ENCODE measurements around the gene IFIH1. TPM values are rescaled to one million over a fixed set of nuclear protein-coding genes. Genes with fewer than 3 reads are reported as not detected.

The IFIH1 gene
- total and polyA plus RNA-seq, 2 of the 8 experiments (the other 6 are each of a cell fraction or from before 2014, with no cell fraction given): 0.32 to 2.0 TPM

- Histone ChIP-seq H3K4me3 (ENCODE audit: extremely low read depth in 1 of 4, insufficient read depth in 2 of 4, low read depth in 3 of 4, low read length in 4 of 4) (no peak overlapping the region), H3K9ac (replicated peaks in 1 of 4; ENCODE audit: extremely low read depth in 1 of 4, low read depth in 3 of 4, low read length in 3 of 4) (no peak overlapping the region), H3K23ac (ENCODE audit: insufficient read length) (no peak overlapping the region), H3K23me2 (ENCODE audit: low read depth, low read length) (no peaks in the 10 kb centered on the region), H3K79me1 (ENCODE audit: low read depth, low read length) (no peaks in the 10 kb centered on the region), H4K20me1 (replicated peaks in 1 of 2; ENCODE audit: control insufficient read depth in 1 of 2, insufficient read depth in 2 of 2, low read length in 2 of 2) (no peaks in the 10 kb centered on the region), H3K18ac (ENCODE audit: extremely low read depth, low read length) (no peak overlapping the region), H3K79me2 (ENCODE audit: control insufficient read depth in 1 of 2, insufficient read depth in 2 of 2, low read length in 2 of 2) (no peaks in the 10 kb centered on the region), H2AK5ac (ENCODE audit: low read depth, low read length) (no peak overlapping the region), H3K4me2 (ENCODE audit: insufficient read depth in 1 of 2, low read depth in 2 of 2, low read length in 2 of 2) (no peak overlapping the region), H4K91ac (replicated peaks; ENCODE audit: insufficient read length, low read length) (no peak overlapping the region), H3K9me3 (ENCODE audit: insufficient read depth in 2 of 2, low read depth in 1 of 2, low read length in 1 of 2) (no peaks in the 10 kb centered on the region), H2BK20ac (ENCODE audit: low read length) (no peak overlapping the region), H4K8ac (ENCODE audit: extremely low read depth, insufficient read depth, low read length) (no peak overlapping the region), H3K56ac (replicated peaks; ENCODE audit: insufficient read length, low read depth, low read length) (no peak overlapping the region), H2BK15ac (ENCODE audit: low read length) (no peak overlapping the region), H4K5ac (ENCODE audit: insufficient read length, low read depth, low read length) (no peak overlapping the region), H3K14ac (ENCODE audit: insufficient read length) (no peak overlapping the region), H3K27ac (ENCODE audit: low read depth, low read length) (no peak overlapping the region), H3K27me3 (replicated peaks in 1 of 4; ENCODE audit: control insufficient read depth in 3 of 4, extremely low read depth in 1 of 4, insufficient read depth in 3 of 4, low read length in 3 of 4) (no peaks in the 10 kb centered on the region), H2BK120ac (replicated peaks; ENCODE audit: low read depth, low read length) (no peak overlapping the region), H2AFZ (ENCODE audit: low read length) (no peak overlapping the region), H3K36me3 (ENCODE audit: control insufficient read depth in 2 of 4, insufficient read depth in 4 of 4, low read length in 3 of 4) (no peaks in the 10 kb centered on the region), H3K4ac (replicated peaks; ENCODE audit: insufficient read length, low read depth, low read length) (no peak overlapping the region), H3K4me1 (replicated peaks in 1 of 4; ENCODE audit: control insufficient read depth in 3 of 4, insufficient read depth in 4 of 4, low read length in 3 of 4) (no peaks in the 10 kb centered on the region), H2BK12ac (ENCODE audit: low read depth, low read length) (no peak overlapping the region), H2BK5ac (ENCODE audit: low read depth, low read length) (no peak overlapping the region)
- peak; percentile 93 for FAIRE-seq
- peak; percentile 79; the same call in 1 of the 2 replicates for TF ChIP-seq KDM1A (IDR thresholded peaks at IDR 0.05; ENCODE audit: borderline replicate concordance, low read length)
- TF ChIP-seq SUZ12 (IDR thresholded peaks at IDR 0.05; ENCODE audit: low read length): no peak
- TF ChIP-seq NANOG (IDR thresholded peaks at IDR 0.05; ENCODE audit: insufficient read depth, low read depth, low read length, poor library complexity, severe bottlenecking): peak; percentile 41
- peak; percentile 84 to 87 for TF ChIP-seq RAD21 (IDR thresholded peaks at IDR 0.05 in 1 of 2, conservative IDR thresholded peaks at IDR 0.05 in 1 of 2; ENCODE audit: low read depth in 2 of 2, low read length in 2 of 2)
- TF ChIP-seq TAF7 (optimal IDR thresholded peaks at IDR 0.05; ENCODE audit: borderline replicate concordance, low read depth, low read length): no peak
- TF ChIP-seq TBP (IDR thresholded peaks at IDR 0.05; ENCODE audit: low read depth, low read length): peak; percentile 33; the same call in 1 of the 2 replicates
- TF ChIP-seq, protein P1, sequence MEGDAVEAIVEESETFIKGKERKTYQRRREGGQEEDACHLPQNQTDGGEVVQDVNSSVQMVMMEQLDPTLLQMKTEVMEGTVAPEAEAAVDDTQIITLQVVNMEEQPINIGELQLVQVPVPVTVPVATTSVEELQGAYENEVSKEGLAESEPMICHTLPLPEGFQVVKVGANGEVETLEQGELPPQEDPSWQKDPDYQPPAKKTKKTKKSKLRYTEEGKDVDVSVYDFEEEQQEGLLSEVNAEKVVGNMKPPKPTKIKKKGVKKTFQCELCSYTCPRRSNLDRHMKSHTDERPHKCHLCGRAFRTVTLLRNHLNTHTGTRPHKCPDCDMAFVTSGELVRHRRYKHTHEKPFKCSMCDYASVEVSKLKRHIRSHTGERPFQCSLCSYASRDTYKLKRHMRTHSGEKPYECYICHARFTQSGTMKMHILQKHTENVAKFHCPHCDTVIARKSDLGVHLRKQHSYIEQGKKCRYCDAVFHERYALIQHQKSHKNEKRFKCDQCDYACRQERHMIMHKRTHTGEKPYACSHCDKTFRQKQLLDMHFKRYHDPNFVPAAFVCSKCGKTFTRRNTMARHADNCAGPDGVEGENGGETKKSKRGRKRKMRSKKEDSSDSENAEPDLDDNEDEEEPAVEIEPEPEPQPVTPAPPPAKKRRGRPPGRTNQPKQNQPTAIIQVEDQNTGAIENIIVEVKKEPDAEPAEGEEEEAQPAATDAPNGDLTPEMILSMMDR (IDR thresholded peaks at IDR 0.05; ENCODE audit: control extremely low read depth in 1 of 3, insufficient read depth in 1 of 3, low read depth in 1 of 3, low read length in 3 of 3): peak; percentile 88 to 96 (median 89)
- TF ChIP-seq TEAD4 (IDR thresholded peaks at IDR 0.05; ENCODE audit: low read depth, low read length): peak; percentile 21; the same call in 1 of the 2 replicates
- TF ChIP-seq JUND (IDR thresholded peaks at IDR 0.05; ENCODE audit: low read length): no peak
- no peak for TF ChIP-seq SP2 (IDR thresholded peaks at IDR 0.05; ENCODE audit: low read length)
- no peak for TF ChIP-seq BRCA1 (IDR thresholded peaks at IDR 0.05; ENCODE audit: low read depth, low read length)
- ChIA-PET CTCF (ENCODE audit: partially characterized antibody) (interaction anchor here (0.7 to 9.8 kb wide), 35 partner anchors 9 to 232 kb away, joined by 3 to 188 read pairs (median 6); partner anchors contain the start of genes FAP and GCG), POLR2A (ENCODE audit: partially characterized antibody) (no interaction called here)
- WGBS, 2 experiments (ENCODE audit: extremely low coverage in 1 of 2, insufficient coverage in 1 of 2, insufficient read length in 1 of 2, insufficient replicate concordance in 2 of 2, low coverage in 1 of 2, low lambda C conversion rate in 2 of 2, missing lambda C conversion rate in 1 of 2): 45% methylated on average over 11 of the region's 11 CpGs; no CpG with 5 or more reads in 1 of the 2 experiments
- DNase-seq (ENCODE audit: low read depth in 1 of 2, low spot score in 2 of 2): peak; percentile 73 to 91
These were observed 97.4 kb downstream of the IFIH1 start for GRCh38 chr2:162221064-162221463.

Data from H1 (cell line).